HCT116 (cell line): ENCODE measurements around the gene SRL.

Experiments
- EZH2 ChIP-seq: fragments of 200-600 bp; sonication (generic); IDR thresholded peaks from 2 replicates; pipeline ENCODE4 v1.6.1; 2017; ENCODE audit warnings: antibody characterized with exemption, mixed run types
- EZH2phosphoT487 ChIP-seq: fragments of 200-600 bp; IDR thresholded peaks from 2 replicates; pipeline ENCODE4 v1.6.1; 2018; ENCODE audit warnings: antibody characterized with exemption, borderline replicate concordance
- POLR2A ChIP-seq: IDR thresholded peaks from 2 replicates; pipeline ENCODE4 v1.7.0; 2011; ENCODE audit warnings: borderline replicate concordance; ENCODE audit not compliant: insufficient read depth, insufficient read length; ENCODE audit errors: extremely low read depth
- POLR2AphosphoS5 ChIP-seq: IDR thresholded peaks from 2 replicates; pipeline ENCODE4 v1.6.1; 2011; ENCODE audit warnings: mild to moderate bottlenecking, low read depth, low read length, moderate library complexity
- RAD21 ChIP-seq: IDR thresholded peaks from 2 replicates; pipeline ENCODE4 v1.6.1; 2012; ENCODE audit warnings: low read depth, mild to moderate bottlenecking
- REST ChIP-seq: IDR thresholded peaks from 2 replicates; pipeline ENCODE4 v1.6.1; 2012; ENCODE audit warnings: low read depth
- SIN3A ChIP-seq: IDR thresholded peaks from 2 replicates; pipeline ENCODE4 v1.6.1; 2012; ENCODE audit warnings: low read depth
- SP1 ChIP-seq: IDR thresholded peaks from 2 replicates; pipeline ENCODE4 v1.6.1; 2012; ENCODE audit warnings: low read depth
- ZFX ChIP-seq: fragments of 450-650 bp; IDR thresholded peaks from 2 replicates; pipeline ENCODE4 v1.6.1; 2017
- TF ChIP-seq, protein P1 (sequence below), 3 experiments: fragments of 200-600 bp in 1 of 3; sonication (generic) in 1 of 3; IDR thresholded peaks in 2 of 3; conservative IDR thresholded peaks in 1 of 3; 2 replicates each; pipeline ENCODE4 v1.5.1; 2012 to 2017; ENCODE audit warnings: low read depth in 2 of 3, low read length in 2 of 3, antibody characterized with exemption in 1 of 3, borderline replicate concordance in 1 of 3, control low read depth in 1 of 3, mild to moderate bottlenecking in 1 of 3, mixed read lengths in 1 of 3, mixed run types in 1 of 3, moderate library complexity in 1 of 3; ENCODE audit not compliant: insufficient read depth in 1 of 3
- TF ChIP-seq, protein P2 (sequence below): IDR thresholded peaks from 2 replicates; pipeline ENCODE4 v1.6.1; 2012

GRCh38 chr16:4176906-4177417 is 64.9 kb downstream of the SRL start:
- TF ChIP-seq EZH2phosphoT487 (no peak), REST (no peak), POLR2A (no peak), EZH2 (no peak), RAD21 (no peak), SIN3A (no peak), SP1 (peak; percentile 41; the same call in 1 of the 2 replicates), POLR2AphosphoS5 (peak; percentile 45; the same call in 1 of the 2 replicates), ZFX (no peak)
- TF ChIP-seq, protein P1, sequence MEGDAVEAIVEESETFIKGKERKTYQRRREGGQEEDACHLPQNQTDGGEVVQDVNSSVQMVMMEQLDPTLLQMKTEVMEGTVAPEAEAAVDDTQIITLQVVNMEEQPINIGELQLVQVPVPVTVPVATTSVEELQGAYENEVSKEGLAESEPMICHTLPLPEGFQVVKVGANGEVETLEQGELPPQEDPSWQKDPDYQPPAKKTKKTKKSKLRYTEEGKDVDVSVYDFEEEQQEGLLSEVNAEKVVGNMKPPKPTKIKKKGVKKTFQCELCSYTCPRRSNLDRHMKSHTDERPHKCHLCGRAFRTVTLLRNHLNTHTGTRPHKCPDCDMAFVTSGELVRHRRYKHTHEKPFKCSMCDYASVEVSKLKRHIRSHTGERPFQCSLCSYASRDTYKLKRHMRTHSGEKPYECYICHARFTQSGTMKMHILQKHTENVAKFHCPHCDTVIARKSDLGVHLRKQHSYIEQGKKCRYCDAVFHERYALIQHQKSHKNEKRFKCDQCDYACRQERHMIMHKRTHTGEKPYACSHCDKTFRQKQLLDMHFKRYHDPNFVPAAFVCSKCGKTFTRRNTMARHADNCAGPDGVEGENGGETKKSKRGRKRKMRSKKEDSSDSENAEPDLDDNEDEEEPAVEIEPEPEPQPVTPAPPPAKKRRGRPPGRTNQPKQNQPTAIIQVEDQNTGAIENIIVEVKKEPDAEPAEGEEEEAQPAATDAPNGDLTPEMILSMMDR (IDR thresholded peaks at IDR 0.05 in 2 of 3, conservative IDR thresholded peaks at IDR 0.05 in 1 of 3; ENCODE audit: borderline replicate concordance in 1 of 3, insufficient read depth in 1 of 3, low read depth in 2 of 3, low read length in 2 of 3) = no peak
- TF ChIP-seq, protein P2, sequence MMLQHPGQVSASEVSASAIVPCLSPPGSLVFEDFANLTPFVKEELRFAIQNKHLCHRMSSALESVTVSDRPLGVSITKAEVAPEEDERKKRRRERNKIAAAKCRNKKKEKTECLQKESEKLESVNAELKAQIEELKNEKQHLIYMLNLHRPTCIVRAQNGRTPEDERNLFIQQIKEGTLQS = no peak
